ENCODE data around the gene RAB3A. TPM values are rescaled to one million over a fixed set of nuclear protein-coding genes. Genes with fewer than 3 reads are reported as not detected.
A peak's percentile ranks its signal among the peaks of the same experiment; 100 is the strongest.

RAB3A gene
- total RNA-seq, 1 experiment from 2014 or later = 4.0 TPM

DNA sequence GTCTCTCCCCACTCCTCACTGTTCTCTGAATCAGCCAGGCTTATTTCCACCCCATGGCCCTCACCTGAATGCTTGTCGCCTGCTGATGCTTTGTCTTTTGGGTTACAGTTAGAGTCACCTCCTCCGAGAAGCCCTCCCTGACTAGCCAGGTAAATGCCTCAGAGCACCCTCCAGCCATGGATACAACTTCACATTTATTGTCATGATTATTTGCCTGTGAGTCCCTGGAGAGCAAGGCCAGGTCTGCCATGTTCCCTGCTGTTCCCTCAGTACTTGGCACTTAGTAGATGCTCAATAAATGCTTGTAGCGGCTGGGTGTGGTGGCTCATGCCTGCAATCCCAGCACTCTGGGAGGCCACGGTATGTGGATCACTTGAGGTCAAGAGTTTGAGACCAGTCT lies 26.1 kb upstream of the RAB3A start:
- no peak overlapping the region for H3K4me3 ChIP-seq
- no peaks in the 10 kb centered on the region for H3K27me3 ChIP-seq (ENCODE audit: insufficient read depth, low read depth)
- no peaks in the 10 kb centered on the region for H3K9me2 ChIP-seq (ENCODE audit: insufficient read depth)
- H3K4me2 ChIP-seq = no peak overlapping the region
- intact Hi-C loops (cut with micrococcal nuclease; ENCODE audit: unreplicated experiment) = no loop called here
- ChIA-PET CTCF (interaction anchor here (0.6 kb wide), 1 partner anchor 17 kb away, joined by 5 read pairs; no protein-coding TSS in a partner anchor), POLR2A (ENCODE audit: unreplicated experiment) (no interaction called here)
- peaks cover 5% of the 10 kb centered on the region for H4K20me1 ChIP-seq (ENCODE audit: insufficient read depth)
- no TSS peak for BruUV-seq (replicated peaks)
- H3K79me2 ChIP-seq (ENCODE audit: low read depth) = no peaks in the 10 kb centered on the region
- no peak overlapping the region for H3K27ac ChIP-seq
- peaks cover 5% of the 10 kb centered on the region; the same call in 1 of the 2 replicates for H3K4me1 ChIP-seq (replicated peaks; ENCODE audit: insufficient read depth)
- no peak for DNase-seq
- TF ChIP-seq EZH2 (IDR thresholded peaks at IDR 0.05; ENCODE audit: low read depth) = no peak
- TF ChIP-seq, protein P1, sequence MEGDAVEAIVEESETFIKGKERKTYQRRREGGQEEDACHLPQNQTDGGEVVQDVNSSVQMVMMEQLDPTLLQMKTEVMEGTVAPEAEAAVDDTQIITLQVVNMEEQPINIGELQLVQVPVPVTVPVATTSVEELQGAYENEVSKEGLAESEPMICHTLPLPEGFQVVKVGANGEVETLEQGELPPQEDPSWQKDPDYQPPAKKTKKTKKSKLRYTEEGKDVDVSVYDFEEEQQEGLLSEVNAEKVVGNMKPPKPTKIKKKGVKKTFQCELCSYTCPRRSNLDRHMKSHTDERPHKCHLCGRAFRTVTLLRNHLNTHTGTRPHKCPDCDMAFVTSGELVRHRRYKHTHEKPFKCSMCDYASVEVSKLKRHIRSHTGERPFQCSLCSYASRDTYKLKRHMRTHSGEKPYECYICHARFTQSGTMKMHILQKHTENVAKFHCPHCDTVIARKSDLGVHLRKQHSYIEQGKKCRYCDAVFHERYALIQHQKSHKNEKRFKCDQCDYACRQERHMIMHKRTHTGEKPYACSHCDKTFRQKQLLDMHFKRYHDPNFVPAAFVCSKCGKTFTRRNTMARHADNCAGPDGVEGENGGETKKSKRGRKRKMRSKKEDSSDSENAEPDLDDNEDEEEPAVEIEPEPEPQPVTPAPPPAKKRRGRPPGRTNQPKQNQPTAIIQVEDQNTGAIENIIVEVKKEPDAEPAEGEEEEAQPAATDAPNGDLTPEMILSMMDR (conservative IDR thresholded peaks at IDR 0.05) = no peak
- H3F3A ChIP-seq (ENCODE audit: insufficient read depth, low read depth) = peaks cover 28% of the 10 kb centered on the region
- H3K36me3 ChIP-seq (ENCODE audit: low read depth) = no peaks in the 10 kb centered on the region
- no peak overlapping the region for H2AFZ ChIP-seq
- H3K9me3 ChIP-seq (ENCODE audit: insufficient read depth, low read depth) = no peaks in the 10 kb centered on the region

DNA sequence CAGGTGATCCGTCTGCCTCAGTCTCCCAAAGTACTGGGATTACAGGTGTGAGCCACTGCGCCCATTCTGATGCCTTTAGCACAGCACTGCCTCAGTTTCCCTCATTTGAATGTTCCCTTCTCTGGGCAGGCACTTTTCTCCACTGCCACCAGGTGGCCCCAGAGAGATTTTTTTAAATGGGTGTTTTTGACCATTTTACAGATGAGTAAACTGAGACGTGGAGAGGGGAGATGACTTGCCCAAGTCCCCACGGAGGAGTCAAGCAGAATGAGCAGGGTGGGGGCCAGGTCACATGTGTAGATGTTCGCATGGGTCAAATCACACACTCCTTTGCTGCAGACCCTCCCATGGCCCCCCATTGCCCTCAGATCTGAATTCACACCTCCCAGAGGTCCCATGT lies 25.6 kb upstream of the RAB3A start:
- Histone ChIP-seq H3K36me3 (ENCODE audit: low read depth) (no peaks in the 10 kb centered on the region), H3K4me1 (replicated peaks; ENCODE audit: insufficient read depth) (peaks cover 8% of the 10 kb centered on the region; the same call in 1 of the 2 replicates), H3K9me2 (ENCODE audit: insufficient read depth) (no peaks in the 10 kb centered on the region), H3K27me3 (ENCODE audit: insufficient read depth, low read depth) (no peaks in the 10 kb centered on the region), H2AFZ (no peak overlapping the region), H3K4me3 (no peak overlapping the region), H4K20me1 (ENCODE audit: insufficient read depth) (peaks cover 5% of the 10 kb centered on the region), H3K9me3 (ENCODE audit: insufficient read depth, low read depth) (no peaks in the 10 kb centered on the region), H3K79me2 (ENCODE audit: low read depth) (no peaks in the 10 kb centered on the region), H3K27ac (no peak overlapping the region), H3F3A (ENCODE audit: insufficient read depth, low read depth) (peaks cover 28% of the 10 kb centered on the region), H3K4me2 (no peak overlapping the region)
- no peak for TF ChIP-seq EZH2 (IDR thresholded peaks at IDR 0.05; ENCODE audit: low read depth)
- TF ChIP-seq, protein P1 (conservative IDR thresholded peaks at IDR 0.05) = peak; percentile 81
- DNase-seq = no peak
- intact Hi-C loops (cut with micrococcal nuclease; ENCODE audit: unreplicated experiment) = no loop called here
- CTCF ChIA-PET = no interaction called here
- POLR2A ChIA-PET (ENCODE audit: unreplicated experiment) = no interaction called here
- no TSS peak for BruUV-seq (replicated peaks)

DNA sequence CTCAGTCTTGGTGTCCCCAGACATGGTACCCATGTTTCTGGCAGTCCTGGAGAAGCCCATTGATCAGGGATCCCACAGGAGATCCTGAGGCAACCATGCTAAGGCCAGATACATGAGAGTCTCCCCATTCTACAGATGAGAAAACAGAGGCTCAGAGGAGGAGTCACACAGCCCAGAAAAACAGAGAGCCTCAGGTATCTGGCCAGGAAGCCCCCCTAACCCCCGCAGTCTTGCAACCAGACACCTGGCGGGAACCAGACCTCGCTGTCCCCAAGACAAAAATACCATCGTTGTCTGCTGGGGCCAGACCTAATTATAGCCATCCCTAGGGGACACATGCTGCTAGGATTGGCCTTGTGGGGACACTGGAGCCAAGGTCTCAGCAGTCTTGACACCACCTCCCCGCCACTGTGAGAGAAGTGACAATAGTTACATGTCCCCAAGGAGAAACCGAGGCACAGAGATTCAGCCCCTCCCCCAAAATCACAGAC lies 24.0 kb upstream of the RAB3A start:
- Histone ChIP-seq H3K9me3 (ENCODE audit: insufficient read depth, low read depth) (no peaks in the 10 kb centered on the region), H3F3A (ENCODE audit: insufficient read depth, low read depth) (peaks cover 38% of the 10 kb centered on the region), H3K36me3 (ENCODE audit: low read depth) (no peaks in the 10 kb centered on the region), H3K79me2 (ENCODE audit: low read depth) (no peaks in the 10 kb centered on the region), H3K4me3 (no peak overlapping the region), H4K20me1 (ENCODE audit: insufficient read depth) (peaks cover 5% of the 10 kb centered on the region; the same call in 1 of the 2 replicates), H2AFZ (no peak overlapping the region), H3K4me1 (replicated peaks; ENCODE audit: insufficient read depth) (peaks cover 8% of the 10 kb centered on the region; the same call in 1 of the 2 replicates), H3K27ac (no peak overlapping the region), H3K27me3 (ENCODE audit: insufficient read depth, low read depth) (no peaks in the 10 kb centered on the region), H3K9me2 (ENCODE audit: insufficient read depth) (no peaks in the 10 kb centered on the region), H3K4me2 (no peak overlapping the region)
- no peak for TF ChIP-seq EZH2 (IDR thresholded peaks at IDR 0.05; ENCODE audit: low read depth)
- TF ChIP-seq, protein P1 (conservative IDR thresholded peaks at IDR 0.05) = no peak
- intact Hi-C loops (cut with micrococcal nuclease; ENCODE audit: unreplicated experiment) = no loop called here
- ChIA-PET CTCF (no interaction called here), POLR2A (ENCODE audit: unreplicated experiment) (no interaction called here)
- BruUV-seq (replicated peaks) = no TSS peak
- DNase-seq = no peak
